ENCODE data around the gene SCYGR2.
"Not testable (repeated sequence)": the region's sequence is repeated elsewhere in the genome, so short reads cannot be mapped to it uniquely, and the experiment has no call there.

SCYGR2 gene, protein sequence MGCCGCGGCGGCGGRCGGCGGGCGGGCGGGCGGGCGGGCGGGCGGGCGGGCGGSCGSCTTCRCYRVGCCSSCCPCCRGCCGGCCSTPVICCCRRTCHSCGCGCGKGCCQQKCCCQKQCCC

DNA sequence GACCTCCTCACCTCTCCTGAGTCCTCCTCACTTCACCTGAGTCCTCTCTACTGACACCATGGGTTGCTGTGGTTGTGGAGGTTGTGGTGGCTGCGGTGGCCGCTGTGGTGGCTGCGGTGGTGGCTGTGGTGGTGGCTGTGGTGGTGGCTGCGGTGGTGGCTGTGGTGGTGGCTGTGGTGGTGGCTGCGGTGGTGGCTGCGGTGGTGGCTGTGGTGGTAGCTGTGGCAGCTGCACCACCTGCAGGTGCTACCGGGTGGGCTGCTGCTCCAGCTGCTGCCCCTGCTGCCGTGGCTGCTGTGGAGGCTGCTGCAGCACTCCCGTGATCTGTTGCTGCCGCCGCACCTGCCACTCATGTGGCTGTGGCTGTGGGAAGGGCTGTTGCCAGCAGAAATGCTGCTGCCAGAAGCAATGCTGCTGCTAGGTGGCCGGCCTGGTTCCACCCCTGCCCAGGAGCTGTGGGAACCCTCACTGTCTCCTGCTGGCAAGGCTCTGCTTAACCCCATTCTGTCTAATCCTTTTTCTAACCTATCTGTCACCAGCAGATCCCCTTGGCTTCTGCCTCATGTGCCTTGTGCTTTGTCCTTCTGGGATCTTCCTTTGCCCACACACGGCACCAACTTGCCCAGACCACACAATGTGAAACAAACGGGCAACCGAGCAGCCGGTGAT lies at the start of gene SCYGR2:
SCYGR2 (plus strand) TSS at position 59 of the 669 bp plus-strand sequence; CDS start at position 59, 0 bp downstream.
- not testable (repeated sequence) for H3K27ac ChIP-seq

DNA sequence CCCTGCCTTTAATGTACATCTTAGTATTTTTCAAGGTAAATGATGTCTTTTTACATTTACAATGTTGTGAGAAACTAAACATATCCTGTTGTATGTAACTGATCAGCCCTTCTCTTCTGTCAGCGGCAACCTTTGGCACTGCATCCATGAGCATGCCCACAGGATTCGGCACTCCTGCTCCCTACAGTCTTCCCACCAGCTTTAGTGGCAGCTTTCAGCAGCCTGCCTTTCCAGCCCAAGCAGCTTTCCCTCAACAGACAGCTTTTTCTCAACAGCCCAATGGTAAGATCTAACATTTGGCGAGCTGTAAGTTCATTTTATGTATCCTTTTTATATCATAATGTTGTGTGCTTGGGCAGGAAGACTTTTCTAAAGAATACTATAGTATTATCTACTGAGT lies 46.9 kb upstream of the SCYGR2 start:
- TF ChIP-seq, protein P1, sequence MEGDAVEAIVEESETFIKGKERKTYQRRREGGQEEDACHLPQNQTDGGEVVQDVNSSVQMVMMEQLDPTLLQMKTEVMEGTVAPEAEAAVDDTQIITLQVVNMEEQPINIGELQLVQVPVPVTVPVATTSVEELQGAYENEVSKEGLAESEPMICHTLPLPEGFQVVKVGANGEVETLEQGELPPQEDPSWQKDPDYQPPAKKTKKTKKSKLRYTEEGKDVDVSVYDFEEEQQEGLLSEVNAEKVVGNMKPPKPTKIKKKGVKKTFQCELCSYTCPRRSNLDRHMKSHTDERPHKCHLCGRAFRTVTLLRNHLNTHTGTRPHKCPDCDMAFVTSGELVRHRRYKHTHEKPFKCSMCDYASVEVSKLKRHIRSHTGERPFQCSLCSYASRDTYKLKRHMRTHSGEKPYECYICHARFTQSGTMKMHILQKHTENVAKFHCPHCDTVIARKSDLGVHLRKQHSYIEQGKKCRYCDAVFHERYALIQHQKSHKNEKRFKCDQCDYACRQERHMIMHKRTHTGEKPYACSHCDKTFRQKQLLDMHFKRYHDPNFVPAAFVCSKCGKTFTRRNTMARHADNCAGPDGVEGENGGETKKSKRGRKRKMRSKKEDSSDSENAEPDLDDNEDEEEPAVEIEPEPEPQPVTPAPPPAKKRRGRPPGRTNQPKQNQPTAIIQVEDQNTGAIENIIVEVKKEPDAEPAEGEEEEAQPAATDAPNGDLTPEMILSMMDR (IDR thresholded peaks at IDR 0.05): no peak
- no peak for TF ChIP-seq ZFX (IDR thresholded peaks at IDR 0.05; ENCODE audit: borderline replicate concordance)
- no peak overlapping the region for H3K27ac ChIP-seq

- H3K27ac ChIP-seq: no peak overlapping the region
- TF ChIP-seq ZFX (IDR thresholded peaks at IDR 0.05; ENCODE audit: borderline replicate concordance): no peak
- TF ChIP-seq, protein P1 (IDR thresholded peaks at IDR 0.05): no peak
Measured at GRCh38 chr2:227562581-227562980, 36.1 kb upstream of the SCYGR2 start.

- TF ChIP-seq ZFX (IDR thresholded peaks at IDR 0.05; ENCODE audit: borderline replicate concordance): no peak
- TF ChIP-seq, protein P1 (IDR thresholded peaks at IDR 0.05): no peak
- no peak overlapping the region for H3K27ac ChIP-seq
Measured at GRCh38 chr2:227565080-227565479, 33.6 kb upstream of the SCYGR2 start.

DNA sequence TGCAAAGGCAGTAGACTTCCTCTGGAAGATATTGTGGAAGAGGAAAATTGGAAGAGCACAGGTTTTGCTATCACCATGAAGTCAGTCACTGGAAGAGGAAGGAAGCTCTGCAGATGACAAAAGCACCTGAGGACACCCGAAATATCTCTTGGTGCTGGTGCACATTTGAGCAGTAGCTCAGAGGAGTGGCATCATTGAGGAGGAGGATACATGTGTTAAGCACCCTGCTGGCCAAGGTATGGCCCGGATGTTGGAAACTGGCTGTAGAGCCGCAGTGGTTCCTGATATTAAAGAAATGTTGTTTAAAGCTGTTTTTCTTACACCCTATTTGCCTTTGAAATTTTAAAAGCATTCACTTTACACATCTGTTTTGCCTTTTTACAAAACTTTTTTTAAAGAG lies 32.7 kb upstream of the SCYGR2 start:
- TF ChIP-seq ZFX (IDR thresholded peaks at IDR 0.05; ENCODE audit: borderline replicate concordance): no peak
- TF ChIP-seq, protein P1 (IDR thresholded peaks at IDR 0.05): no peak
- no peak overlapping the region for H3K27ac ChIP-seq

- TF ChIP-seq ZFX (IDR thresholded peaks at IDR 0.05; ENCODE audit: borderline replicate concordance): no peak
- TF ChIP-seq, protein P1 (IDR thresholded peaks at IDR 0.05): no peak
- no peak overlapping the region for H3K27ac ChIP-seq
Measured at GRCh38 chr2:227568852-227569169, 29.9 kb upstream of the SCYGR2 start.

DNA sequence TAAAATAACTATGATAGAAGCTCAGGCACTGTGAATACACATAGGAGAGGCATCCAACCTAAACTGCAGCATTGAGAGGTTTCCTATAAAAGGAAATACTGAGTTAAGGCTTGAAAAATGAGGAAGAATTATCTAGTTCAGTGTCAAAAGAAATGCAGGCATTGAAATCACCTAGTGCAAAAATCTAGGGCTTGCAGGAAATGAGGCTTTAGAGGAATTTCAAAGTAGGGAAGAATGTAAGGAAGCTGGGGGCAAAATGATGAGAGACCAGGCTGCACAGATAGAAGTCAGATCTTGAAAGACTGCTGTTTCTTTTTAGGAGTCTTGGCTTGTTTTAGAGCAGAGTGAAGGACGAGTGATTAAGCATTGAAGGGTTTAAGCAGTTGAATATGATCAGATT lies 28.1 kb upstream of the SCYGR2 start:
- no peak for TF ChIP-seq ZFX (IDR thresholded peaks at IDR 0.05; ENCODE audit: borderline replicate concordance)
- TF ChIP-seq, protein P1 (IDR thresholded peaks at IDR 0.05): no peak
- no peak overlapping the region for H3K27ac ChIP-seq

DNA sequence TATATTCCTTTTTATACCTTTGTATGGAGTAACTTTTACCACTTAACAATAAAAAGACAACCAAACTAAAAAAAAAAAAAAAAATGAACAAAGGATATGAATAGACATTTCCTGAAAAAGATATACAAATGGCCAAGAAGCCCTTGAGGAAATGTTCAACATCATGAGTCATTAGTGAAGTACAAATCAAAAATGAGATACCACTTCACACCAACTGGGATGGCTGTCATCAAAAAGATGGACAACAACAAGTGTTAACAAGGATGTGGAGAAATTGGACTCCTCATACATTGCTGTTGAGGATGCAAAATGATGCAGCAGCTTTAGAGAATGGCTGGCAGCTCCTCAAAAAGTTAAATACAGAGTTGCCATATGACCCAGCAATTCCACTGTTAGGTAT lies 22.6 kb upstream of the SCYGR2 start:
- TF ChIP-seq, protein P1 (IDR thresholded peaks at IDR 0.05): no peak
- no peak for TF ChIP-seq ZFX (IDR thresholded peaks at IDR 0.05; ENCODE audit: borderline replicate concordance)
- no peak overlapping the region for H3K27ac ChIP-seq

All from 22Rv1 (cell line).